GM20000 (cell line): Measurements from ENCODE around the gene PA2G4.
A peak's percentile ranks its signal among the peaks of the same experiment; 100 is the strongest.

Experiments
- DNase-seq: peaks from one replicate; pipeline ENCODE4 v3.0.0; 2012; ENCODE audit warnings: low spot score
- CTCF ChIP-seq: IDR thresholded peaks from 2 replicates; pipeline ENCODE4 v1.5.1; 2012; ENCODE audit warnings: mild to moderate bottlenecking, control low read depth; ENCODE audit errors: extremely low read depth, missing control alignments

PA2G4 gene

GRCh38 chr12:56127888-56128669 lies 23.7 kb downstream of the PA2G4 start, which contains the start of gene ESYT1:
TSS of gene ESYT1 (plus strand) at chr12:56128267. CDS start at chr12:56128320, 53 bp downstream.
- DNase-seq = peak; percentile 96
- TF ChIP-seq CTCF = no peak

GRCh38 chr12:56128670-56129205 lies 24.4 kb downstream of the PA2G4 start:
- no peak for DNase-seq
- TF ChIP-seq CTCF = no peak

GRCh38 chr12:56129206-56129941 lies 25.0 kb downstream of the PA2G4 start:
- peak; percentile 65 for DNase-seq

GRCh38 chr12:56129942-56130495 lies 25.7 kb downstream of the PA2G4 start:
- TF ChIP-seq CTCF = no peak
- no peak for DNase-seq

More at GRCh38 chr12:56129206-56129941, 25.0 kb downstream of the PA2G4 start:
- TF ChIP-seq CTCF = no peak

- no peak for DNase-seq
- no peak for TF ChIP-seq CTCF
These were observed 26.5 kb downstream of the PA2G4 start for GRCh38 chr12:56130876-56131275.

- TF ChIP-seq CTCF = no peak
- no peak for DNase-seq
These were observed 30.5 kb downstream of the PA2G4 start for GRCh38 chr12:56134897-56135296.
